ENCODE data around the gene PTDSS2. TPM values are rescaled to one million over a fixed set of nuclear protein-coding genes. Genes with fewer than 3 reads are reported as not detected.

Gene PTDSS2
- total RNA-seq, 1 experiment from 2014 or later, result 29.7 TPM

- DNase-seq (ENCODE audit: low read depth), result no peak
Observed at GRCh38 chr11:529728-530411, 79.8 kb downstream of the PTDSS2 start.

- no peak for DNase-seq (ENCODE audit: low read depth)
Observed at GRCh38 chr11:530960-531831, 81.1 kb downstream of the PTDSS2 start.

- DNase-seq (ENCODE audit: low read depth), result no peak
Observed at GRCh38 chr11:531919-532526, 81.9 kb downstream of the PTDSS2 start.

GRCh38 chr11:532527-532985 is 82.5 kb downstream of the PTDSS2 start:
- no peak for DNase-seq (ENCODE audit: low read depth)

GRCh38 chr11:532986-533585 is 83.0 kb downstream of the PTDSS2 start:
- DNase-seq (ENCODE audit: low read depth), result no peak

- no peak for DNase-seq (ENCODE audit: low read depth)
Observed at GRCh38 chr11:533586-534395, 83.7 kb downstream of the PTDSS2 start.

- no peak for DNase-seq (ENCODE audit: low read depth)
Observed at GRCh38 chr11:534396-535209, 84.5 kb downstream of the PTDSS2 start.

GRCh38 chr11:535210-535518 is 85.1 kb downstream of the PTDSS2 start:
- no peak for DNase-seq (ENCODE audit: low read depth)

- DNase-seq (ENCODE audit: low read depth), result peak; percentile 84
Observed at GRCh38 chr11:535519-536454, 85.7 kb downstream of the PTDSS2 start, which contains the start of gene HRAS. TSS of gene HRAS (minus strand) at chr11:535576.

- DNase-seq (ENCODE audit: low read depth), result no peak
Observed at GRCh38 chr11:536841-537621, 87.0 kb downstream of the PTDSS2 start, which contains the start of gene LRRC56. TSS of gene LRRC56 (plus strand) at chr11:537527. CDS start at chr11:540685, 3,158 bp downstream.

GRCh38 chr11:537622-538430 is 87.7 kb downstream of the PTDSS2 start:
- no peak for DNase-seq (ENCODE audit: low read depth)

- DNase-seq (ENCODE audit: low read depth), result no peak
Observed at GRCh38 chr11:538431-539051, 88.5 kb downstream of the PTDSS2 start.

- no peak for DNase-seq (ENCODE audit: low read depth)
Observed at GRCh38 chr11:539971-540481, 89.9 kb downstream of the PTDSS2 start.
